ENCODE measurements around the gene PLEKHA7. TPM values are rescaled to one million over a fixed set of nuclear protein-coding genes. Genes with fewer than 3 reads are reported as not detected.

PLEKHA7 gene
- total RNA-seq, 2 donors from 2014 or later: 55.6 to 65.9 TPM

- H3K27ac ChIP-seq: no peak overlapping the region
- intact Hi-C loops (cut with DNase I): no loop called here
- peak; percentile 70 for DNase-seq
These were observed 55.4 kb downstream of the PLEKHA7 start for GRCh38 chr11:16958833-16959232.

DNA sequence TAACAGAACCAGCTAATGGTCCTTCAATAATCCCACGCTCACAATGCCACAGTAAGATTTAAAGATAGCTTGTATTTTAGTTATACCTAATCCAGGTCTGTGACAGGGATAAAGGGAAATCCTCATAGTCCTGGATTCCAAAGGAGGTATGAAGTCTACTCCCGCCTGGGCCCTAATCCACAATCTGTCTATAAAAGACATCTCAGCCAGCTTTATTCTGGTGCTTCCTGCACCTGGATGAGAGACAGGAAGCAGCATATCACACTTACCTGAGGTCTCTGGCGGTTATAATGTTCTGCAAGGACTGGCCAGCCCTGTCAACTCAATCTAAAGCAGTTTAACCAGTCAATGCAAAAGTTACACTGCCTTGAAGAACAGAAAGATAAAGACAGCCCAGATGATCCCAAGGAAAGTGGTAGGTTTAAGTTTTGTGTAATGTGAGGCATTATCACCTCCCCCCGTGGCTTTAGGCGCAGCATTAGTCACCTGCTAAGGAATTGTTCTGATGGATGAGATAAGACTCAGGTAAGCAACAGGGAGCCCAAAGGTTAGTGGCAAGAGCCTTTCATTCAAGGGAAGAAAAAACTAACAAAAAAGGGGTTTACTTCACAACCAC lies 57.6 kb downstream of the PLEKHA7 start:
- H3K9ac ChIP-seq (ENCODE audit: low read depth in 2 of 2, low read length in 2 of 2): no peak overlapping the region
- H3K36me3 ChIP-seq: no peaks in the 10 kb centered on the region
- H3K27me3 ChIP-seq: no peaks in the 10 kb centered on the region
- peak overlapping the region; percentile 1 for H3K27ac ChIP-seq
- no peaks in the 10 kb centered on the region for H3K9me3 ChIP-seq
- intact Hi-C loops (cut with DNase I): no loop called here
- H3K4me3 ChIP-seq: no peak overlapping the region
- TF ChIP-seq CTCF (IDR thresholded peaks at IDR 0.05): no peak
- no peak for DNase-seq
- no peaks in the 10 kb centered on the region for H3K4me1 ChIP-seq

More at GRCh38 chr11:16958833-16959232, 55.4 kb downstream of the PLEKHA7 start:
- Histone ChIP-seq H3K36me3 (no peaks in the 10 kb centered on the region), H3K9me3 (no peaks in the 10 kb centered on the region), H3K4me1 (no peaks in the 10 kb centered on the region), H3K9ac (ENCODE audit: low read depth in 2 of 2, low read length in 2 of 2) (no peak overlapping the region), H3K4me3 (no peak overlapping the region), H3K27me3 (no peaks in the 10 kb centered on the region)
- TF ChIP-seq CTCF (IDR thresholded peaks at IDR 0.05): no peak

- Histone ChIP-seq H3K27me3 (no peaks in the 10 kb centered on the region), H3K9ac (ENCODE audit: low read depth in 2 of 2, low read length in 2 of 2) (no peak overlapping the region), H3K4me3 (no peak overlapping the region), H3K9me3 (no peaks in the 10 kb centered on the region), H3K4me1 (no peaks in the 10 kb centered on the region), H3K36me3 (no peaks in the 10 kb centered on the region), H3K27ac (no peak overlapping the region)
- intact Hi-C loops (cut with DNase I): no loop called here
- no peak for DNase-seq
- TF ChIP-seq CTCF (IDR thresholded peaks at IDR 0.05): no peak
These were observed 60.6 kb downstream of the PLEKHA7 start for GRCh38 chr11:16953663-16954062.

DNA sequence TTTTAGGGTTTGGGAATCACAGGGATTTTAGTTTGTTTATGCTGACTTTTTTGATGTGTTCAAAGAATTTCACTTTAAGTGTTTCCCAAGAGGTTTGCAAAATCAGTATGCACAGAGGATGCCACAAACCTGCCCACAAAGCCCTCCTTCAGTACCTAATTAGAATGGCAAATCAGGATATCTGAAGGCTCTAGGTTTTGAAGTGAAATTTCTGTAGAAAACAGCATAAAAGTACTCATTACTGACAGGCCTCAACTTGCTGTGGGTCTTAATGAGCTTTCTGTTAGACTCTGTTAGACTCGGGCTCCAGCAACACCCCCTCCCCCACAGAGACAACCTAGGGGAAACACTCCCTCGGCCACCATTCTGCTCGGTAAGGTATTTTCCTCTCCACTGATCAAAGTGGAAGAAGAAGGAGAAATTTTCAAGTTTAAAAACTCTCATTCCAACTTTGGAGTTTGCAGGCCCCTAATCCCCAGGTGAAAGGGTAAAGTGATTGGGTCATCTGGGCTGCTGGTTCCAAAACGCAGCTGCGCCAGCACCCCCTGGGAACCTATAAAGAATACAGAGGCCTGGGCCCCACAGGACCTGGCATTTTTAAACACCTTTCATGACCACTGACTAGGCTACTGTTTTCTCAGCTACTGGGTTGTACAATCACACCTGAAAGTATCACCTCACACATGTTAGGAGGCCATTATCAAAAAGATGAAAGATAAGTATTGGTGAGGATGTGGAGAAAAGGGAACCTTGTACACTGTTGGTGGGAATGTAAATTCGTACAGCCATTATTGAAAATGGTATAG lies 67.5 kb downstream of the PLEKHA7 start:
- intact Hi-C loops (cut with DNase I): loop anchor here (2.0 kb wide), 1 partner anchor 116 kb away; no protein-coding TSS in a partner anchor
- Histone ChIP-seq H3K9me3 (no peaks in the 10 kb centered on the region), H3K9ac (ENCODE audit: low read depth in 2 of 2, low read length in 2 of 2) (no peak overlapping the region), H3K27me3 (no peaks in the 10 kb centered on the region), H3K27ac (no peak overlapping the region), H3K36me3 (no peaks in the 10 kb centered on the region), H3K4me1 (no peaks in the 10 kb centered on the region), H3K4me3 (no peak overlapping the region)
- TF ChIP-seq CTCF (IDR thresholded peaks at IDR 0.05): no peak
- DNase-seq: no peak

DNA sequence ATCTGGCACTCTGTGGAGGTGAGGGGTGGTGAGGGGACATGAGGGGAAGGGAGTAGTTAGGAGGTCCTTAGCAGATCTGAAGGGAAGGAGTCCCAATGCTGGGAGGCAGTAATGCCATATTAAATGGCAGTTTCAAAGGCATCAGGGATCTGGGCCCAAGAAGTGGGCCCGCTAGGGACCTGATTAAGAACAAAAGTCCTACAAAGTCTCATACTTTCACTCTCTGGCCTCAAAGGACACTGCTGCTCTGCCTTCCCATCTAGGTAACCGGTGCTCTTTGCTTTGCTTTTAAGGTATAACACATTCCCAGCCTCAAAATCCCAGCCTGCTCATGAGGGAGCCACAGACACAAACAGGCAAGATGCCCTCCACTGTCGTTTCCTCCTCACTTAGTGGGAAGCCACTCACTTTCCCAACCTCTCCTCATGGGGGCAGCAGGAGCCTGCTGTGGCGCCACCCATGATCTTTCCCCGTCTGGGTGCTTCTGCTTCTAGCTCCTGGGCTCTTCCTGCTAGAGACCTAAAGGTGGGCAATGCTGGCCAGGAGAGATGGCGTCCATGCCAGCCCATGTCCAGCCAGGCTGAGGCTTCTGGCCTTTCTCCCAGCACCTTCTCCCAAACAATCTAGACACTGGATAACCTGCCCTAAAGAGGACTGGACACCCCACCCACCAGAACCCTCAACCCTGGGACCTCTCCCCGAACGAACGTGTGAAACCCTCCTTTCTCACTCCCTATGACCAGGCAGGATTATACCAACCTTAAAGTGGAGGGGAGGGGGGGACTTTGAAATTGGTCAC lies 68.3 kb downstream of the PLEKHA7 start:
- Histone ChIP-seq H3K4me3 (no peak overlapping the region), H3K4me1 (no peaks in the 10 kb centered on the region), H3K27ac (no peak overlapping the region), H3K36me3 (no peaks in the 10 kb centered on the region), H3K27me3 (no peaks in the 10 kb centered on the region), H3K9ac (ENCODE audit: low read depth in 2 of 2, low read length in 2 of 2) (no peak overlapping the region), H3K9me3 (no peaks in the 10 kb centered on the region)
- DNase-seq: peak; percentile 72
- TF ChIP-seq CTCF (IDR thresholded peaks at IDR 0.05): peak; percentile 55
- intact Hi-C loops (cut with DNase I): loop anchor here (2.0 kb wide), 1 partner anchor 117 kb away; no protein-coding TSS in a partner anchor
